ENCODE results near the gene RBFOX1. TPM values are rescaled to one million over a fixed set of nuclear protein-coding genes. Genes with fewer than 3 reads are reported as not detected.

RBFOX1 gene
- total RNA-seq, 1 experiment from 2014 or later: not detected

DNA sequence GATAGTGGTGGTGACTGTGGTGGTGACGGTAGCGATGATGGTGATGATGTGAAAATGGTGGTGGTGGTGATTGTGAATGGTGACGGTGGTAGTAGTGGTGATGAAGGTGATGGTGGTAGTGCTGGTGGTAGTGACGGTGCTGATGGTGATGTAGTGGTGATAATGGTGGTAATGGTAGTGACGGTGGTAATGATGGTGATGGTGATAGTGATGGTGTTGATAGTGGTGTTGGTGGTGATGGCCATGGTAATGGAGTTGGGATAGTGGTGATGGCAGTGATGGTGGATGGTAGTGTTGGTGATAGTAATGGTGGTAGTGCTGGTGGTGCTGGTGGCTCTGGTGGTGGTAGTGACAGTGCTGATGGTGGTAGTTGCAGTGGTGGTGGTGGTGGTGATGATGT lies 14.7 kb upstream of the RBFOX1 start:
- Histone ChIP-seq H3K27me3 (ENCODE audit: insufficient read depth, low read length) (no peaks in the 10 kb centered on the region), H3K79me2 (ENCODE audit: insufficient read depth, low read length) (no peaks in the 10 kb centered on the region), H2AFZ (ENCODE audit: low read depth, low read length, poor library complexity, severe bottlenecking) (no peak overlapping the region), H3K36me3 (ENCODE audit: control insufficient read depth in 1 of 2, insufficient read depth in 2 of 2, low read length in 2 of 2) (no peaks in the 10 kb centered on the region), H3K4me1 (ENCODE audit: control insufficient read depth in 1 of 2, insufficient read depth in 2 of 2, low read length in 2 of 2) (no peaks in the 10 kb centered on the region), H3K4me3 (replicated peaks in 1 of 2; ENCODE audit: low read depth in 1 of 2, low read length in 2 of 2) (no peak overlapping the region), H3K9me3 (ENCODE audit: control insufficient read depth in 1 of 2, insufficient read depth in 1 of 2, low read depth in 1 of 2, low read length in 2 of 2) (peaks cover 0 to 24% of the 10 kb centered on the region in 2 experiments; a peak in 2 of 4 replicates), H3K27ac (ENCODE audit: low read depth, low read length) (no peak overlapping the region), H3K9ac (ENCODE audit: low read length) (no peak overlapping the region), H4K20me1 (ENCODE audit: insufficient read depth) (no peaks in the 10 kb centered on the region), H3K9me2 (ENCODE audit: insufficient read depth) (no peaks in the 10 kb centered on the region), H3K4me2 (ENCODE audit: low read length) (no peak overlapping the region)
- TF ChIP-seq, protein P1, sequence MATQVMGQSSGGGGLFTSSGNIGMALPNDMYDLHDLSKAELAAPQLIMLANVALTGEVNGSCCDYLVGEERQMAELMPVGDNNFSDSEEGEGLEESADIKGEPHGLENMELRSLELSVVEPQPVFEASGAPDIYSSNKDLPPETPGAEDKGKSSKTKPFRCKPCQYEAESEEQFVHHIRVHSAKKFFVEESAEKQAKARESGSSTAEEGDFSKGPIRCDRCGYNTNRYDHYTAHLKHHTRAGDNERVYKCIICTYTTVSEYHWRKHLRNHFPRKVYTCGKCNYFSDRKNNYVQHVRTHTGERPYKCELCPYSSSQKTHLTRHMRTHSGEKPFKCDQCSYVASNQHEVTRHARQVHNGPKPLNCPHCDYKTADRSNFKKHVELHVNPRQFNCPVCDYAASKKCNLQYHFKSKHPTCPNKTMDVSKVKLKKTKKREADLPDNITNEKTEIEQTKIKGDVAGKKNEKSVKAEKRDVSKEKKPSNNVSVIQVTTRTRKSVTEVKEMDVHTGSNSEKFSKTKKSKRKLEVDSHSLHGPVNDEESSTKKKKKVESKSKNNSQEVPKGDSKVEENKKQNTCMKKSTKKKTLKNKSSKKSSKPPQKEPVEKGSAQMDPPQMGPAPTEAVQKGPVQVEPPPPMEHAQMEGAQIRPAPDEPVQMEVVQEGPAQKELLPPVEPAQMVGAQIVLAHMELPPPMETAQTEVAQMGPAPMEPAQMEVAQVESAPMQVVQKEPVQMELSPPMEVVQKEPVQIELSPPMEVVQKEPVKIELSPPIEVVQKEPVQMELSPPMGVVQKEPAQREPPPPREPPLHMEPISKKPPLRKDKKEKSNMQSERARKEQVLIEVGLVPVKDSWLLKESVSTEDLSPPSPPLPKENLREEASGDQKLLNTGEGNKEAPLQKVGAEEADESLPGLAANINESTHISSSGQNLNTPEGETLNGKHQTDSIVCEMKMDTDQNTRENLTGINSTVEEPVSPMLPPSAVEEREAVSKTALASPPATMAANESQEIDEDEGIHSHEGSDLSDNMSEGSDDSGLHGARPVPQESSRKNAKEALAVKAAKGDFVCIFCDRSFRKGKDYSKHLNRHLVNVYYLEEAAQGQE (IDR thresholded peaks at IDR 0.05; ENCODE audit: low read depth): no peak
- TF ChIP-seq EGR1 (IDR thresholded peaks at IDR 0.05; ENCODE audit: low read depth): no peak
- TF ChIP-seq, protein P2, sequence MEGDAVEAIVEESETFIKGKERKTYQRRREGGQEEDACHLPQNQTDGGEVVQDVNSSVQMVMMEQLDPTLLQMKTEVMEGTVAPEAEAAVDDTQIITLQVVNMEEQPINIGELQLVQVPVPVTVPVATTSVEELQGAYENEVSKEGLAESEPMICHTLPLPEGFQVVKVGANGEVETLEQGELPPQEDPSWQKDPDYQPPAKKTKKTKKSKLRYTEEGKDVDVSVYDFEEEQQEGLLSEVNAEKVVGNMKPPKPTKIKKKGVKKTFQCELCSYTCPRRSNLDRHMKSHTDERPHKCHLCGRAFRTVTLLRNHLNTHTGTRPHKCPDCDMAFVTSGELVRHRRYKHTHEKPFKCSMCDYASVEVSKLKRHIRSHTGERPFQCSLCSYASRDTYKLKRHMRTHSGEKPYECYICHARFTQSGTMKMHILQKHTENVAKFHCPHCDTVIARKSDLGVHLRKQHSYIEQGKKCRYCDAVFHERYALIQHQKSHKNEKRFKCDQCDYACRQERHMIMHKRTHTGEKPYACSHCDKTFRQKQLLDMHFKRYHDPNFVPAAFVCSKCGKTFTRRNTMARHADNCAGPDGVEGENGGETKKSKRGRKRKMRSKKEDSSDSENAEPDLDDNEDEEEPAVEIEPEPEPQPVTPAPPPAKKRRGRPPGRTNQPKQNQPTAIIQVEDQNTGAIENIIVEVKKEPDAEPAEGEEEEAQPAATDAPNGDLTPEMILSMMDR (IDR thresholded peaks at IDR 0.05 in 2 of 3, conservative IDR thresholded peaks at IDR 0.05 in 1 of 3; ENCODE audit: borderline replicate concordance in 1 of 3, insufficient read depth in 1 of 3, low read depth in 2 of 3, low read length in 2 of 3): no peak
- TF ChIP-seq ELF1 (IDR thresholded peaks at IDR 0.05; ENCODE audit: borderline replicate concordance, low read depth): no peak
- TF ChIP-seq, protein P3, sequence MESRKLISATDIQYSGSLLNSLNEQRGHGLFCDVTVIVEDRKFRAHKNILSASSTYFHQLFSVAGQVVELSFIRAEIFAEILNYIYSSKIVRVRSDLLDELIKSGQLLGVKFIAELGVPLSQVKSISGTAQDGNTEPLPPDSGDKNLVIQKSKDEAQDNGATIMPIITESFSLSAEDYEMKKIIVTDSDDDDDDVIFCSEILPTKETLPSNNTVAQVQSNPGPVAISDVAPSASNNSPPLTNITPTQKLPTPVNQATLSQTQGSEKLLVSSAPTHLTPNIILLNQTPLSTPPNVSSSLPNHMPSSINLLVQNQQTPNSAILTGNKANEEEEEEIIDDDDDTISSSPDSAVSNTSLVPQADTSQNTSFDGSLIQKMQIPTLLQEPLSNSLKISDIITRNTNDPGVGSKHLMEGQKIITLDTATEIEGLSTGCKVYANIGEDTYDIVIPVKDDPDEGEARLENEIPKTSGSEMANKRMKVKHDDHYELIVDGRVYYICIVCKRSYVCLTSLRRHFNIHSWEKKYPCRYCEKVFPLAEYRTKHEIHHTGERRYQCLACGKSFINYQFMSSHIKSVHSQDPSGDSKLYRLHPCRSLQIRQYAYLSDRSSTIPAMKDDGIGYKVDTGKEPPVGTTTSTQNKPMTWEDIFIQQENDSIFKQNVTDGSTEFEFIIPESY (IDR thresholded peaks at IDR 0.05; ENCODE audit: extremely low read depth, insufficient replicate concordance, low read length): no peak
- TF ChIP-seq RAD21 (IDR thresholded peaks at IDR 0.05; ENCODE audit: low read depth): no peak
- TF ChIP-seq, protein P4, sequence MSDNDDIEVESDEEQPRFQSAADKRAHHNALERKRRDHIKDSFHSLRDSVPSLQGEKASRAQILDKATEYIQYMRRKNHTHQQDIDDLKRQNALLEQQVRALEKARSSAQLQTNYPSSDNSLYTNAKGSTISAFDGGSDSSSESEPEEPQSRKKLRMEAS (IDR thresholded peaks at IDR 0.05): no peak
- TF ChIP-seq CBX3 (IDR thresholded peaks at IDR 0.05; ENCODE audit: low read depth): no peak
- TF ChIP-seq FOSL1 (IDR thresholded peaks at IDR 0.05; ENCODE audit: low read depth): no peak
- no peak for TF ChIP-seq ZFX (IDR thresholded peaks at IDR 0.05)
- no peak for TF ChIP-seq POLR2A (IDR thresholded peaks at IDR 0.05; ENCODE audit: borderline replicate concordance, extremely low read depth, insufficient read depth, insufficient read length)
- no peak for TF ChIP-seq CEBPB (IDR thresholded peaks at IDR 0.05; ENCODE audit: low read depth)
- TF ChIP-seq, protein P5, sequence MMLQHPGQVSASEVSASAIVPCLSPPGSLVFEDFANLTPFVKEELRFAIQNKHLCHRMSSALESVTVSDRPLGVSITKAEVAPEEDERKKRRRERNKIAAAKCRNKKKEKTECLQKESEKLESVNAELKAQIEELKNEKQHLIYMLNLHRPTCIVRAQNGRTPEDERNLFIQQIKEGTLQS (IDR thresholded peaks at IDR 0.05): no peak
- no peak for TF ChIP-seq EZH2phosphoT487 (IDR thresholded peaks at IDR 0.05; ENCODE audit: borderline replicate concordance)
- no peak for TF ChIP-seq JUND (IDR thresholded peaks at IDR 0.05)
- no peak for TF ChIP-seq SP1 (IDR thresholded peaks at IDR 0.05; ENCODE audit: low read depth)
- no peak for TF ChIP-seq SRF (IDR thresholded peaks at IDR 0.05; ENCODE audit: low read depth)
- TF ChIP-seq POLR2AphosphoS5 (IDR thresholded peaks at IDR 0.05; ENCODE audit: low read depth, low read length): no peak
- no peak for TF ChIP-seq TCF7L2 (IDR thresholded peaks at IDR 0.05; ENCODE audit: borderline replicate concordance, extremely low read depth, insufficient read depth, insufficient read length)
- TF ChIP-seq SIN3A (IDR thresholded peaks at IDR 0.05; ENCODE audit: low read depth): no peak
- ChIA-PET RAD21 (ENCODE audit: low non-redundant PET in 1 of 2, low total read pairs in 2 of 2, uncharacterized antibody in 2 of 2, unreplicated experiment in 2 of 2) (no interaction called here), CTCF (no interaction called here), POLR2A (no interaction called here)
- DNase-seq (ENCODE audit: low read depth, low spot score) (no peak), ATAC-seq (no peak)
- intact Hi-C loops (cut with micrococcal nuclease): no loop called here
- BruUV-seq (replicated peaks): no TSS peak
